ENCODE data around the gene PEX11B.

Gene PEX11B

DNA sequence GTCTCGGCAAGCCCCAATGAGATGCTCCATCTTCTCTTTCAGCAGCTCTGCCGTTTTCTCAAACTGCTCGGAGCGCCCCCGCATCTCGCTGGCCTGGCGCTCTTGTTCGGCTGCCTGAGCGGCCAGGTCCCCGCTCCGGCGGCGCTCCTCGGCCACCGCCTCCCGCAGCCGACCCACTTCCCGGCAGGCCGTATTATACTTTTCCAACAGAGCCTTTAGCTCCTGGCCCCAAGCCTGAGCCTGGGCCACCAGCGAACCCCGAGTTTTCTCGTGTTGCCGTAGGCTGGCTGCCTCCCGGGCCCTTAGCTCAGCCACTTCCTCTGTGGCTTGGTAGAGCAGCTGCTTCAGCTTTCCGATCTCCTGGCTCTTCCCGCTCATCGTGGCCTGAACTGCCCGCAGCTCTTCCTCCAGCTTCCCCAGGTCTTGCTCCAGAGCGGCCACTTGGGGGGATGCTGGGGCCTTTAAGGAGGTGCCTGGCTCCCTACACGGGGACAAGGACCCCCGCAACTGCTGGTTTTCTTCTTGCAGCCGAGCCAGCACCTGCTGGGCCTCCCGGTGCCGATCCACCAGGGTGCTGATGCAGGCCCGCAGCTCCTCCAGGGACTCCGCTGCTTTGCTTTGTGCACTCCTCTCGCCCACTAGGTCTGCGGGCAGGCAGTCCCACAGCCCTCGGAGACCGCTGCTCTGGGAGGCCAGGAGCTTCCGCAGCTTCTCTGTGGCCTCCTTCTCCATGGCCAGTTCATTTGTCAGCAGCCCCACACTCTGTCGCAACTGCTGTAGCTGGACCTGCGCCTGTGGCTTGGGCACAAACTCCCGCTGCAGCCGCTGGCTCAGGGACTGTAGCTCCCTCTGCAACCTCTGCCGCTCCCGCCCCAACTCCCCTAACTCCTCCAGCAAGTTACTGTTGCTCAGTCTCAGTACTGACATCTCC is 46.3 kb downstream of the PEX11B start:
- TF ChIP-seq ZFP30 (CRISPR knock-in tag; IDR thresholded peaks at IDR 0.05): no peak
- TF ChIP-seq, protein P1, sequence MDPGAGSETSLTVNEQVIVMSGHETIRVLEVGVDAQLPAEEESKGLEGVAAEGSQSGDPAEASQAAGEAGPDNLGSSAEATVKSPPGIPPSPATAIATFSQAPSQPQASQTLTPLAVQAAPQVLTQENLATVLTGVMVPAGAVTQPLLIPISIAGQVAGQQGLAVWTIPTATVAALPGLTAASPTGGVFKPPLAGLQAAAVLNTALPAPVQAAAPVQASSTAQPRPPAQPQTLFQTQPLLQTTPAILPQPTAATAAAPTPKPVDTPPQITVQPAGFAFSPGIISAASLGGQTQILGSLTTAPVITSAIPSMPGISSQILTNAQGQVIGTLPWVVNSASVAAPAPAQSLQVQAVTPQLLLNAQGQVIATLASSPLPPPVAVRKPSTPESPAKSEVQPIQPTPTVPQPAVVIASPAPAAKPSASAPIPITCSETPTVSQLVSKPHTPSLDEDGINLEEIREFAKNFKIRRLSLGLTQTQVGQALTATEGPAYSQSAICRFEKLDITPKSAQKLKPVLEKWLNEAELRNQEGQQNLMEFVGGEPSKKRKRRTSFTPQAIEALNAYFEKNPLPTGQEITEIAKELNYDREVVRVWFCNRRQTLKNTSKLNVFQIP (CRISPR knock-in tag; IDR thresholded peaks at IDR 0.05; ENCODE audit: borderline replicate concordance, low read depth): no peak
- no peak for TF ChIP-seq ZC3H10 (CRISPR knock-in tag; IDR thresholded peaks at IDR 0.05)
- TF ChIP-seq ZNF8 (CRISPR knock-in tag; IDR thresholded peaks at IDR 0.05): no peak
- TF ChIP-seq CSRNP3 (CRISPR knock-in tag; IDR thresholded peaks at IDR 0.05): no peak
- TF ChIP-seq ZFP3 (CRISPR knock-in tag; IDR thresholded peaks at IDR 0.05): no peak
- ATAC-seq: no peak; the same call in 2 of the 3 replicates

GRCh38 chr1:145868232-145868631 is 50.3 kb downstream of the PEX11B start:
- no peak for TF ChIP-seq TCF4 (CRISPR knock-in tag; IDR thresholded peaks at IDR 0.05; ENCODE audit: borderline replicate concordance)
- TF ChIP-seq RARB (CRISPR knock-in tag; IDR thresholded peaks at IDR 0.05): no peak
- TF ChIP-seq TSHZ2 (CRISPR knock-in tag; IDR thresholded peaks at IDR 0.05): no peak
- TF ChIP-seq, protein P2, sequence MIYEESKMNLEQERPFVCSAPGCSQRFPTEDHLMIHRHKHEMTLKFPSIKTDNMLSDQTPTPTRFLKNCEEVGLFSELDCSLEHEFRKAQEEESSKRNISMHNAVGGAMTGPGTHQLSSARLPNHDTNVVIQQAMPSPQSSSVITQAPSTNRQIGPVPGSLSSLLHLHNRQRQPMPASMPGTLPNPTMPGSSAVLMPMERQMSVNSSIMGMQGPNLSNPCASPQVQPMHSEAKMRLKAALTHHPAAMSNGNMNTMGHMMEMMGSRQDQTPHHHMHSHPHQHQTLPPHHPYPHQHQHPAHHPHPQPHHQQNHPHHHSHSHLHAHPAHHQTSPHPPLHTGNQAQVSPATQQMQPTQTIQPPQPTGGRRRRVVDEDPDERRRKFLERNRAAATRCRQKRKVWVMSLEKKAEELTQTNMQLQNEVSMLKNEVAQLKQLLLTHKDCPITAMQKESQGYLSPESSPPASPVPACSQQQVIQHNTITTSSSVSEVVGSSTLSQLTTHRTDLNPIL (CRISPR knock-in tag; IDR thresholded peaks at IDR 0.05; ENCODE audit: low read depth): no peak
- no peak for TF ChIP-seq ZFP3 (CRISPR knock-in tag; IDR thresholded peaks at IDR 0.05)
- TF ChIP-seq CSDC2 (CRISPR knock-in tag; IDR thresholded peaks at IDR 0.05): no peak
- TF ChIP-seq OSR1 (CRISPR knock-in tag; IDR thresholded peaks at IDR 0.05): no peak
- no peak for TF ChIP-seq PPARA (CRISPR knock-in tag; IDR thresholded peaks at IDR 0.05; ENCODE audit: borderline replicate concordance)
- TF ChIP-seq, protein P3, sequence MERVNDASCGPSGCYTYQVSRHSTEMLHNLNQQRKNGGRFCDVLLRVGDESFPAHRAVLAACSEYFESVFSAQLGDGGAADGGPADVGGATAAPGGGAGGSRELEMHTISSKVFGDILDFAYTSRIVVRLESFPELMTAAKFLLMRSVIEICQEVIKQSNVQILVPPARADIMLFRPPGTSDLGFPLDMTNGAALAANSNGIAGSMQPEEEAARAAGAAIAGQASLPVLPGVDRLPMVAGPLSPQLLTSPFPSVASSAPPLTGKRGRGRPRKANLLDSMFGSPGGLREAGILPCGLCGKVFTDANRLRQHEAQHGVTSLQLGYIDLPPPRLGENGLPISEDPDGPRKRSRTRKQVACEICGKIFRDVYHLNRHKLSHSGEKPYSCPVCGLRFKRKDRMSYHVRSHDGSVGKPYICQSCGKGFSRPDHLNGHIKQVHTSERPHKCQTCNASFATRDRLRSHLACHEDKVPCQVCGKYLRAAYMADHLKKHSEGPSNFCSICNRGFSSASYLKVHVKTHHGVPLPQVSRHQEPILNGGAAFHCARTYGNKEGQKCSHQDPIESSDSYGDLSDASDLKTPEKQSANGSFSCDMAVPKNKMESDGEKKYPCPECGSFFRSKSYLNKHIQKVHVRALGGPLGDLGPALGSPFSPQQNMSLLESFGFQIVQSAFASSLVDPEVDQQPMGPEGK (CRISPR knock-in tag; IDR thresholded peaks at IDR 0.05; ENCODE audit: borderline replicate concordance): no peak
- TF ChIP-seq ZFP30 (CRISPR knock-in tag; IDR thresholded peaks at IDR 0.05): no peak
- no peak for TF ChIP-seq TOX (CRISPR knock-in tag; IDR thresholded peaks at IDR 0.05; ENCODE audit: borderline replicate concordance)
- no peak for TF ChIP-seq ARNTL (CRISPR knock-in tag; IDR thresholded peaks at IDR 0.05; ENCODE audit: borderline replicate concordance, low read depth)
- no peak for TF ChIP-seq BACH2 (CRISPR knock-in tag; IDR thresholded peaks at IDR 0.05; ENCODE audit: borderline replicate concordance)
- no peak for TF ChIP-seq GLIS3 (CRISPR knock-in tag; IDR thresholded peaks at IDR 0.05)
- TF ChIP-seq ISL1 (CRISPR knock-in tag; IDR thresholded peaks at IDR 0.05): no peak
- no peak for TF ChIP-seq SNAI2 (CRISPR knock-in tag; IDR thresholded peaks at IDR 0.05)

More at GRCh38 chr1:145868232-145868631, 50.3 kb downstream of the PEX11B start:
- no peak for ATAC-seq

All from SK-N-SH treated with all-trans-retinoic acid at 6 μM for 48 hours (cell line).